Esophagus muscularis mucosa (tissue), 4 donors: ENCODE data around the gene TLR10.

Experiments used
- CTCF ChIP-seq, 3 experiments: fragments of 200-600 bp in 2 of 3; fragments of 450-650 bp in 1 of 3; sonication (generic) in 2 of 3; IDR thresholded peaks; one replicate each; pipeline ENCODE4 v1.5.1; 2017 to 2019; ENCODE audit warnings: antibody characterized with exemption in 3 of 3, mild to moderate bottlenecking in 2 of 3, moderate library complexity in 1 of 3
- EP300 ChIP-seq: sonication (generic); formaldehyde crosslinking; IDR thresholded peaks from one replicate; pipeline ENCODE4 v1.6.1; 2017; ENCODE audit warnings: antibody characterized with exemption
- POLR2A ChIP-seq: fragments of 450-650 bp; IDR thresholded peaks from one replicate; pipeline ENCODE4 v1.6.1; 2017; ENCODE audit warnings: antibody characterized with exemption, moderate library complexity, mild to moderate bottlenecking, low read depth
- POLR2AphosphoS5 ChIP-seq, 2 donors: sonication (generic); formaldehyde crosslinking; IDR thresholded peaks; one replicate each; pipeline ENCODE4 v1.6.1; 2017; ENCODE audit warnings: antibody characterized with exemption in 2 of 2

- TF ChIP-seq POLR2AphosphoS5 (IDR thresholded peaks at IDR 0.05) (no peak), POLR2A (no peak), EP300 (no peak), CTCF (IDR thresholded peaks at IDR 0.05) (no peak)
Measured at GRCh38 chr4:38822748-38823303, 40.0 kb upstream of the TLR10 start.
